ENCODE data around the gene TMEM181. TPM values are rescaled to one million over a fixed set of nuclear protein-coding genes. Genes with fewer than 3 reads are reported as not detected.

TMEM181 gene
- total and polyA plus RNA-seq, 2 donors (not counting 1 experiment from before 2014, with no cell fraction given) = 35.6 to 36.0 TPM

DNA sequence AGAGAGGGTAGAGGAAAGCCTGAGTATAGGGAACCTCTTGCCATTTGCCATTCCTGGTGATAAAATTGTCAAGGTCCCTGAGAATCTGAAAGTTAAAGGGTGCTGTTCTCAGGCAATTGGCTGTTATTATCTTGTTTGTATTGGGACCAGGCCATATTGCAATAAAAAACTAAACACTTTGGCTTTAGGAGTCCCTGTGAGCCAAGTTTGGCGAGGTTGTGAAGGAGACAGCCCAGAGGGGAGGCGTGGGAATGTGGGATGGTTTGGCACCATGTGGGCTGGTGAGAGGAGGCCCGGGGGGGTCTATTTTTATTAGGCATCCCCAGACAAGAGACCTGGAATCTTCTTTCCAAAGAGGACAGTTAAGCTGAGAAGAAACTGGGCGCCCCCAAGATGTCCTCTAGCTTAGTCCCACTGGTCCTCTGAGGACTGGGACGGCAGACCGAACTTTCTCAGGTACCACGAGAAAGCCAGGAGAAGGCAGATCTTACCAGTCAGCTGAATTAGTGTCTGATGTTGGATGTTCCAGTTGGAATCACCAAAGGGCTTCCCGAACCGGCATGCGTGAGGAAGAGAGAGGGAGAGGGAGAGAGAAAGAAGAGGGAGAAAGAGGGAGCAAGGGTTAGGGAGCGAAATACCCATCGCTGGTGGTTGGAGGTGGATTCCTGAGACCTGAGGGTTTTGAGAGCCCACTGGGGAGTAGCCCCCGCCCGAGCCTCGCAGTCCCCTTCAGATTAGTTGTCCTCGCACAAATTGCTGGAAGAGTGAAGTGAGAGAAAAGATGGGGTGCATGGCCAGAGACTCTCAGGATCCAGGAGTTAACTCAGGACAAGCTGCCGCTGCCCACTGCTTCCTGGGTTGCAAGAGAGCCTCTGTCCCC is 60.3 kb downstream of the TMEM181 start:
- no peak for DNase-seq (ENCODE audit: low read depth in 2 of 2)
- no peak overlapping the region for H2AFZ ChIP-seq (ENCODE audit: low read length)
- no peak overlapping the region for H3K9ac ChIP-seq (ENCODE audit: insufficient read depth, low read length)
- TF ChIP-seq, protein P1, sequence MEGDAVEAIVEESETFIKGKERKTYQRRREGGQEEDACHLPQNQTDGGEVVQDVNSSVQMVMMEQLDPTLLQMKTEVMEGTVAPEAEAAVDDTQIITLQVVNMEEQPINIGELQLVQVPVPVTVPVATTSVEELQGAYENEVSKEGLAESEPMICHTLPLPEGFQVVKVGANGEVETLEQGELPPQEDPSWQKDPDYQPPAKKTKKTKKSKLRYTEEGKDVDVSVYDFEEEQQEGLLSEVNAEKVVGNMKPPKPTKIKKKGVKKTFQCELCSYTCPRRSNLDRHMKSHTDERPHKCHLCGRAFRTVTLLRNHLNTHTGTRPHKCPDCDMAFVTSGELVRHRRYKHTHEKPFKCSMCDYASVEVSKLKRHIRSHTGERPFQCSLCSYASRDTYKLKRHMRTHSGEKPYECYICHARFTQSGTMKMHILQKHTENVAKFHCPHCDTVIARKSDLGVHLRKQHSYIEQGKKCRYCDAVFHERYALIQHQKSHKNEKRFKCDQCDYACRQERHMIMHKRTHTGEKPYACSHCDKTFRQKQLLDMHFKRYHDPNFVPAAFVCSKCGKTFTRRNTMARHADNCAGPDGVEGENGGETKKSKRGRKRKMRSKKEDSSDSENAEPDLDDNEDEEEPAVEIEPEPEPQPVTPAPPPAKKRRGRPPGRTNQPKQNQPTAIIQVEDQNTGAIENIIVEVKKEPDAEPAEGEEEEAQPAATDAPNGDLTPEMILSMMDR (conservative IDR thresholded peaks at IDR 0.05 in 1 of 2, IDR thresholded peaks at IDR 0.05 in 1 of 2; ENCODE audit: low read depth in 1 of 2, low read length in 2 of 2) = no peak
- no peak for TF ChIP-seq EZH2 (IDR thresholded peaks at IDR 0.05; ENCODE audit: low read length, missing control alignments)
- no peak overlapping the region for H3K4me2 ChIP-seq (ENCODE audit: extremely low read depth, insufficient read depth, low read length)
- no peaks in the 10 kb centered on the region for H3K27me3 ChIP-seq (ENCODE audit: control insufficient read depth, insufficient read depth, low read length)
- H3K4me3 ChIP-seq (replicated peaks in 1 of 4; ENCODE audit: control extremely low read depth in 1 of 4, insufficient read depth in 1 of 4, low read depth in 3 of 4, low read length in 4 of 4) = no peak overlapping the region
- no peaks in the 10 kb centered on the region for H3K9me3 ChIP-seq (ENCODE audit: control insufficient read depth, insufficient read depth, low read depth, low read length)
- no peaks in the 10 kb centered on the region for H4K20me1 ChIP-seq (ENCODE audit: control insufficient read depth, extremely low read depth, insufficient read depth, low read length)
- H3K36me3 ChIP-seq (ENCODE audit: control insufficient read depth, insufficient read depth, low read length) = no peaks in the 10 kb centered on the region
- H3K27ac ChIP-seq (ENCODE audit: insufficient read depth, low read length) = no peak overlapping the region
- H3K79me2 ChIP-seq (ENCODE audit: control insufficient read depth, insufficient read depth, low read length) = no peaks in the 10 kb centered on the region
- peaks cover 3% of the 10 kb centered on the region for H3K4me1 ChIP-seq (ENCODE audit: control insufficient read depth, extremely low read depth, insufficient read depth, low read length)

DNA sequence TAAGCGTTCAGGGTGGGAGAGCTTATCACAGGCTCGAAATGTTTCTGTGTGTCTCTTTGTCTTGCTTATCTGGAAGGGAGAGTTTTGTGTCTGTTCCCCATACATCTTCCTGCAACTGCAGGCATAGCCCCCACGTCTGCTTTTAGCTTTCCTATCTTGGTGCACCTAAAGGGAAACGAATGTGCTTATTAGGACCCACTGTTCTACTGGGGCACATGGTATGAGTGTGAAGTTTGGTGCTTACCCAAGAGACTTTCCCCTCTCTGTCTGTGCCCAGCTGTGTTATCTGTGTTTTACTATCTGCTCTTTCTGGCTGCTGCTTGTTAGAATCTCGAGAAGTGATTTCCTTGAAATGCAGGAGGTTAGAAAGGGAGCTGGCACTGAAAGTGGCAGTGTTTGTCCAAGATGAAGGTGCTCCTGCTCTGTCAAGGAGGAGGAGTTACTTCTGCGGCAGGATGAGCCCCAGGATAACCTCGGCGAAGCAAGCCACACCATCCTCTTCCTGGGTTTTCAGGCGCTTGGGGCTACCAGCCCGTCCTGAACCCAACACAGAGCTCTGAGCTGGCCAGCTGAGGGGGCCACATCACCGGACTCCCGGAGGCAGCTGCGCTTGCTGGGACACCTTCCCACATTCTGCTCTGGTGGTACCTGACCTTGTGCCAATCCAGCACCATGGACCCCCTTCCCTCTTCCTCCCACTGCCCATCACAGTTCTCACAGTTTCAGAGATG is 61.2 kb downstream of the TMEM181 start:
- DNase-seq (ENCODE audit: low read depth in 2 of 2) = no peak
- H3K4me3 ChIP-seq (replicated peaks in 1 of 4; ENCODE audit: control extremely low read depth in 1 of 4, insufficient read depth in 1 of 4, low read depth in 3 of 4, low read length in 4 of 4) = no peak overlapping the region
- no peak overlapping the region for H2AFZ ChIP-seq (ENCODE audit: low read length)
- TF ChIP-seq EZH2 (IDR thresholded peaks at IDR 0.05; ENCODE audit: low read length, missing control alignments) = no peak
- TF ChIP-seq, protein P1 (conservative IDR thresholded peaks at IDR 0.05 in 1 of 2, IDR thresholded peaks at IDR 0.05 in 1 of 2; ENCODE audit: low read depth in 1 of 2, low read length in 2 of 2) = no peak
- peaks cover 3% of the 10 kb centered on the region for H3K4me1 ChIP-seq (ENCODE audit: control insufficient read depth, extremely low read depth, insufficient read depth, low read length)
- no peak overlapping the region for H3K27ac ChIP-seq (ENCODE audit: insufficient read depth, low read length)
- H3K79me2 ChIP-seq (ENCODE audit: control insufficient read depth, insufficient read depth, low read length) = no peaks in the 10 kb centered on the region
- H3K27me3 ChIP-seq (ENCODE audit: control insufficient read depth, insufficient read depth, low read length) = no peaks in the 10 kb centered on the region
- no peaks in the 10 kb centered on the region for H4K20me1 ChIP-seq (ENCODE audit: control insufficient read depth, extremely low read depth, insufficient read depth, low read length)
- H3K9me3 ChIP-seq (ENCODE audit: control insufficient read depth, insufficient read depth, low read depth, low read length) = no peaks in the 10 kb centered on the region
- H3K4me2 ChIP-seq (ENCODE audit: extremely low read depth, insufficient read depth, low read length) = no peak overlapping the region
- peaks cover 2% of the 10 kb centered on the region for H3K36me3 ChIP-seq (ENCODE audit: control insufficient read depth, insufficient read depth, low read length)
- no peak overlapping the region for H3K9ac ChIP-seq (ENCODE audit: insufficient read depth, low read length)

All from fibroblast of lung (primary cell).